ENCODE results near the gene CTLA4. TPM values are rescaled to one million over a fixed set of nuclear protein-coding genes. Genes with fewer than 3 reads are reported as not detected.

The CTLA4 gene
- total and polyA plus RNA-seq, 8 donors = 0.16 to 0.25 (median 0.17) TPM; not detected in 5

GRCh38 chr2:203909261-203909967 is 41.8 kb downstream of the CTLA4 start:
- Histone ChIP-seq H3K36me3 (no peaks in the 10 kb centered on the region), H3K9me3 (no peaks in the 10 kb centered on the region), H3K4me1 (peaks cover 8 to 23% (median 14%) of the 10 kb centered on the region in 3 donors), H3K27ac (no peak overlapping the region), H3K27me3 (no peaks in the 10 kb centered on the region), H3K4me3 (peak overlapping the region in 2 of 4 donors; percentile 5 to 8)
- intact Hi-C loops (cut with DNase I) = no loop called here
- FAIRE-seq (peak; percentile 86), DNase-seq (peak in 3 of 6 donors; percentile 18 to 37 (median 30)), ATAC-seq (peak; percentile 81 to 92 (median 90))
- 11 to 13% methylated on average over 8 of the region's 8 CpGs for WGBS, 2 donors
- peak; percentile 32 to 56 (median 46) for TF ChIP-seq CTCF (IDR thresholded peaks at IDR 0.05)

- Histone ChIP-seq H3K36me3 (no peaks in the 10 kb centered on the region), H3K9me3 (no peaks in the 10 kb centered on the region), H3K4me1 (peaks cover 8 to 24% (median 14%) of the 10 kb centered on the region in 3 donors), H3K27ac (no peak overlapping the region), H3K27me3 (no peaks in the 10 kb centered on the region), H3K4me3 (peak overlapping the region in 2 of 4 donors; percentile 5 to 8)
- intact Hi-C loops (cut with DNase I) = no loop called here
- FAIRE-seq (no peak), DNase-seq (no peak), ATAC-seq (peak; percentile 6 to 44 (median 24))
- 14 to 26% methylated on average over 5 of the region's 5 CpGs for WGBS, 2 donors
- no peak for TF ChIP-seq CTCF (IDR thresholded peaks at IDR 0.05)
Measured at GRCh38 chr2:203909974-203910373, 42.4 kb downstream of the CTLA4 start.

- Histone ChIP-seq H3K9me3 (no peaks in the 10 kb centered on the region), H3K27ac (no peak overlapping the region), H3K4me3 (no peak overlapping the region), H3K27me3 (no peaks in the 10 kb centered on the region), H3K4me1 (peaks cover 1 to 12% (median 2%) of the 10 kb centered on the region in 3 donors), H3K36me3 (no peaks in the 10 kb centered on the region)
- DNase-seq (no peak), FAIRE-seq (no peak), ATAC-seq (no peak)
- no peak for TF ChIP-seq CTCF (IDR thresholded peaks at IDR 0.05)
- intact Hi-C loops (cut with DNase I) = no loop called here
- 47 to 60% methylated on average over 8 of the region's 8 CpGs for WGBS, 2 donors
Measured at GRCh38 chr2:203913947-203914346, 46.4 kb downstream of the CTLA4 start.

GRCh38 chr2:203914546-203915182 is 47.1 kb downstream of the CTLA4 start:
- 58 to 73% methylated on average over 8 of the region's 8 CpGs for WGBS, 2 donors
- Histone ChIP-seq H3K36me3 (no peaks in the 10 kb centered on the region), H3K4me3 (no peak overlapping the region), H3K9me3 (no peaks in the 10 kb centered on the region), H3K27ac (no peak overlapping the region), H3K27me3 (no peaks in the 10 kb centered on the region), H3K4me1 (peaks cover 0 to 10% (median 0%) of the 10 kb centered on the region in 3 donors)
- no peak for FAIRE-seq
- intact Hi-C loops (cut with DNase I) = no loop called here
- no peak for DNase-seq
- TF ChIP-seq CTCF (IDR thresholded peaks at IDR 0.05) = no peak
- no peak for ATAC-seq

GRCh38 chr2:203915256-203915655 is 47.7 kb downstream of the CTLA4 start:
- FAIRE-seq (no peak), DNase-seq (no peak), ATAC-seq (no peak)
- no peak overlapping the region for H3K4me3 ChIP-seq
- intact Hi-C loops (cut with DNase I) = no loop called here
- no peak for TF ChIP-seq CTCF (IDR thresholded peaks at IDR 0.05)
- H3K27me3 ChIP-seq = no peaks in the 10 kb centered on the region
- WGBS, 2 donors = 81 to 86% methylated on average over 7 of the region's 7 CpGs
- peaks cover 0 to 7% (median 0%) of the 10 kb centered on the region in 3 donors for H3K4me1 ChIP-seq
- no peak overlapping the region for H3K27ac ChIP-seq
- no peaks in the 10 kb centered on the region for H3K9me3 ChIP-seq
- no peaks in the 10 kb centered on the region for H3K36me3 ChIP-seq
